Cardiac septum (tissue), 1 donor: ENCODE data around the gene C4B. TPM values are rescaled to one million over a fixed set of nuclear protein-coding genes. Genes with fewer than 3 reads are reported as not detected.
"Not testable (repeated sequence)": the region's sequence is repeated elsewhere in the genome, so short reads cannot be mapped to it uniquely, and the experiment has no call there.

Experiments
- DNase-seq: peaks from one replicate; pipeline ENCODE4 v3.0.0-alpha.2; 2020; ENCODE audit warnings: low spot score
- intact Hi-C: fragments of 100-400 bp; cut with DNase I; formaldehyde crosslinking; loops from one replicate; pipeline ENCODE4 v1.14.0; 2022
- long read RNA-seq: library from polyadenylated mRNA; unstranded; transcript quantifications from one replicate; pipeline ENCODE4 v2.0.0, GENCODE V29; 2021
- total RNA-seq: library from RNA; stranded (reverse); fragmentation: NEBNext Ultra II Directional; extraction: Animal tissue kit (Norgen Biotek cat#: 25700); gene quantifications from one replicate; pipeline ENCODE4 v1.2.1, GENCODE V29; 2021
- donor health status: DM: no; HTN: no; CAD: no.

The C4B gene
- 92.4 TPM for total RNA-seq
- long read RNA-seq, full-length matches to known transcripts: 3 of 47 reads
- long read RNA-seq, partial matches to known transcripts: 35 of 47 reads
- long read RNA-seq, other reads (novel, unspliced or antisense): 9 of 47 reads

DNA sequence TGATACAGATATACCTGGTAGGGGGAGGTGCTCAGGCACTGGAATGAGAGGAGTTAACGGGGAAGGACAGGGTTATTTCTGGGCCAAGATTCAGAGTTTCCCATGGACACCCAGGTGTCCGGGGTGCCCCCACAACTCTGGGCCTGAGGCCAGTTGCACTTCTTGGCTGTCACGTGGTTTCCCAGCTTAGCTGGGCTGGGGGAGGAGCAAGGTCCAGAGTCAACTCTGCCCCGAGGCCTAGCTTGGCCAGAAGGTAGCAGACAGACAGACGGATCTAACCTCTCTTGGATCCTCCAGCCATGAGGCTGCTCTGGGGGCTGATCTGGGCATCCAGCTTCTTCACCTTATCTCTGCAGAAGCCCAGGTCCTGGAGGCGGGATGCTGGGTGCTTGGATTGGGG, at the start of gene C4B:
C4B (plus strand) TSS at position 249 of the 400 bp plus-strand sequence; CDS start at position 300, 51 bp downstream.
- DNase-seq, intact Hi-C loops: not testable (repeated sequence)

GRCh38 chr6:31965700-31966099, 48.9 kb upstream of the C4B start:
- DNase-seq: no peak
- intact Hi-C loops: no loop called here

- intact Hi-C loops: no loop called here
These were observed 48.1 kb upstream of the C4B start for GRCh38 chr6:31966506-31966905.

DNA sequence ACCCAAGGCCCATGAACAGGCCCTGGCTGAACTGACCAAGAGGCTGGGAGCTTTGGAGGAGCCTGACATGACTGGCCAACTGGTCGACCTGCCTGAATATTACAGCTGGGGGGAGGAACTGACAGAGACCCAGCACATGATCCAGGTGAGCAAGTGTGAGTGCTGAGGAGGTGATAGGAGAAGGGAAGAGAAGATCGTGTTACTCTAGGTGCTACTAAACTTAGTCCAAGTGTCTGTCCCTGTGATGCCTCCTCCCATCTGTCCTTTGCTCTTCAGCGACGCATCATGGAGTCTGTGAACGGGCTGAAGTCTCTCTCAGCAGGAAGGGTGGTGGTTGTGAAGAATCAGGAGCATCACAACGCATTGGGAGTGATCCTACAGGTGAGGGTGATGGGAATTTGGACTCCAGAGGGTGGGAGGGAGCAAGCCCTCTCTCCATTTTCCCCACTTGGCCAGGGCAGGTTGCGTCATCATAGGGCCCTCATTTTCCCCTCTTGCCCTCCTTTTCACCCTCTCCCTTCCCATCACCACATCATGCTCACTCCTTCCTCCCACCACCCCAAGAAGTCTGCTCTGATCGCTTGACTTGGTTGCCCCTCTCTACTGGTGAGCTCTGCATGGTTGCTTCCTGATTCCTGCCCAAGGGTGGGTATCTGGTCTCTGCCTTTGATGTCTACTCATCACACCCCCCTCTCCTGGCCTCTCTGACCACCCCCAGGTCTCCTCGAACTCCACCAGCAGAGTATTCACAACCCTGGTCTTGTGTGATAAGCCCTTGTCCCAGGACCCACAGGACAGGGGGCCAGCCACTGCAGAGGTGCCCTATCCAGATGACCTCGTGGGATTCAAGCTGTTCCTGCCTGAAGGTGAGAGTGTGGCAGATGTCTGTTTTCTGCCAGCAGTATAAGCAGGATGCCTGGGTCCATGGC, 47.3 kb upstream of the C4B start:
- intact Hi-C loops: no loop called here
- DNase-seq: no peak

More at GRCh38 chr6:31966506-31966905, 48.1 kb upstream of the C4B start:
- DNase-seq: no peak

- DNase-seq: no peak
- intact Hi-C loops: no loop called here
These were observed 46.7 kb upstream of the C4B start for GRCh38 chr6:31967926-31968320.

DNA sequence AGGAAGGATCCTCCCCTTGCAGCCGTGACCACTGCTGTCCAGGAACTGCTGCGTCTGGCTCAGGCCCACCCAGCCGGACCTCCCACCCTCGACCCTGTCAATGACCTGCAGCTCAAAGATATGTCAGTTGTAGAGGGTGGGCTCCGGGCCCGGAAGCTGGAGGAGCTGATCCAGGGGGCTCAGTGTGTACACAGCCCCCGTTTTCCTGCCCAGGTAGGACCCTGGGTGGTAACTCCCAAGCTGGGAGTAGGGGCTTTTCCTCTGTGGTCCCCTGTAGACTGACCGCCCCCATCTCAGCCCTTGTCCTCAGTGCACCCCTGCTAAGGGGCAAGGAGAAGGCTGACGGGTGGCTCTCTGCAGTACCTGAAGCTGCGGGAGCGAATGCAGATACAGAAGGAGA, 46.3 kb upstream of the C4B start:
- no peak for DNase-seq
- intact Hi-C loops: no loop called here

- intact Hi-C loops: no loop called here
- no peak for DNase-seq
These were observed 45.5 kb upstream of the C4B start for GRCh38 chr6:31968791-31969711.

GRCh38 chr6:31969712-31970603, 44.6 kb upstream of the C4B start:
- no peak for DNase-seq
- intact Hi-C loops: no loop called here

DNA sequence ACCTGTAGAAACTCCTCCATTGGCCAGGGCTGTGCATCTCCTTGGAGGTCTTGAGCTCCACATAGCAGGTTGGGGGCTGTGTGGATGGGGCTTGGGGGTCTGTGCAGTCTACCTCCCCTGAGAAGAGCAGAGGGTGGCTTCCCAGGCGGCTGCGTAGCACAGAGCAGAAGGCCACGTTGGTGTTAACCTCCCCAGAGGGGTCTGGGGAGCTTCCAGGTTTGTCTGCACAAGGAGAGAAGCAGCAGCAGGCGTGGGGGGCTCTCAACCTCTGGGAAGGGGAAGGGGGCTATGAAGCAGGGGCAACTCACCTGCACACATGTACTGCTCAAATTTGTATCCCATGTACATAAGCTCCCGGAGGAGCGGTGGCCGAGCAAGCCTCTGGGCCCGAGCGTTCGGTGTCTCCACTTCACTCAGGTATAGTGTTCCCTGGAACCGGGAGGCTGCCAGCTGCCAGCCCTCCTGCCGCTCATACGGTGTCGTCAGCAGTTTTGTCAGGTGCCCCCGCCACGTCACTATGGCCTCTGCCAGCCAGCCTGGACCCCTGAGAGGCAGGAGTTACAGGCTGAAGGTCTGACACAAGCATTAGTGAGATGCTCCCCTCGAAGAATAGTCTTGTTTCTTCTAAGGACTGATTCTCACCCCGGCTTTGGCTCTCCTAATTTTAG, 43.9 kb upstream of the C4B start:
- no peak for DNase-seq
- intact Hi-C loops: no loop called here

GRCh38 chr6:31971279-31971992, 43.2 kb upstream of the C4B start:
- intact Hi-C loops: no loop called here
- DNase-seq: no peak

GRCh38 chr6:31971993-31972708, 42.4 kb upstream of the C4B start, which contains the start of gene DXO:
Gene DXO, minus strand, starts transcription at chr6:31972138. Its CDS starts 463 bp downstream, at chr6:31971675.
- peak; percentile 97 for DNase-seq
- intact Hi-C loops: loop anchor here (1.0 kb wide), 1 partner anchor 13 kb away; the partner anchor contains the start of gene SKIC2

- intact Hi-C loops: loop anchor here (1.0 kb wide), 1 partner anchor 14 kb away; the partner anchor contains the start of gene SKIC2
These were observed 41.8 kb upstream of the C4B start for GRCh38 chr6:31972709-31973350.

DNA sequence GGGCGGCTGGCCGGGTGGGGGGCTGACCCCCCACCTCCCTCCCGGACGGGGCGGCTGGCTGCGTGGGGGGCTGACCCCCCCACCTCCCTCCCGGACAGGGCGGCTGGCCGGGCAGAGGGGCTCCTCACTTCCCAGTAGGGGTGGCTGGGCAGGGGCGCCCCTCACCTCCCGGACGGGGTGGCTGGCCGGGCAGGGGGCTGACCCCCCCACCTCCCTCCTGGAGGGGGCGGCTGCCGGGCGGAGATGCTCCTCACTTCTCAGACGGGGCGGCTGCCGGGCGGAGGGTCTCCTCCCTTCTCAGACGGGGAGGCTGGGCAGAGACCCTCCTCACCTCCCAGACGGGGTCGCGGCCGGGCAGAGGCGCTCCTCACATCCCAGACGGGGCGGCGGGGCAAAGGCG, 38.5 kb upstream of the C4B start:
- intact Hi-C loops, DNase-seq: not testable (repeated sequence)

More at GRCh38 chr6:31972709-31973350, 41.8 kb upstream of the C4B start:
- DNase-seq: no peak

GRCh38 chr6:31977816-31978431, 36.7 kb upstream of the C4B start:
- peak; percentile 63 for DNase-seq
- intact Hi-C loops: no loop called here

DNA sequence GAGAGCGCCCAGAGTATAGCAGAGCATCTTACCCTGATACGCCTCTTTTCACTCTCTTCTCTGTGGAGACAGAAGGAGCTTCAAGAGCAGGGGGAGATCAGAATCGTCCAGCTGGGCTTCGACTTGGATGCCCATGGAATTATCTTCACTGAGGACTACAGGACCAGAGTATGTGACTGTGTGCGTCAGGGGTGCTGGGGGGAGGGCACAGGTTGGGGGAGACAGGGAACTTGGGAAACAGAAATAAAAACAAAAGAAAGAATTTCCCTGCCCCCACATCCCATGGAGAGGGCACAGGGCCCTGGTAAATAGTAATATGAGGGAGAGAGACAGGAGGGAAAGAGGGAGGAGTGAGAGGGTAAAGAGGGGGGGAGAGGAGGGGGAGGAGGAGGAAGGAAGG, 35.8 kb upstream of the C4B start:
- no peak for DNase-seq
- intact Hi-C loops: no loop called here

- peak; percentile 19 for DNase-seq
- intact Hi-C loops: no loop called here
These were observed 35.2 kb upstream of the C4B start for GRCh38 chr6:31979238-31979898.
